MCF 10A (cell line): ENCODE data around the gene SAYSD1. TPM values are rescaled to one million over a fixed set of nuclear protein-coding genes. Genes with fewer than 3 reads are reported as not detected.

Experiments used
- BruUV-seq: library from RNA; stranded (reverse); fragments of 400-500 nt; replicated peaks from 2 replicates; lab custom pipeline; 2021; lab: Mats Ljungman, UMichigan
- CTCF ChIA-PET: fragments of 300-600 bp; sonication (Branson Sonifier 250); formaldehyde crosslinking; extraction: SDS; loops from one replicate; lab custom pipeline; 2021; ENCODE audit warnings: antibody characterized with exemption, inconsistent platforms; lab: Yijun Ruan, JAX
- POLR2A ChIA-PET: fragments of 300-600, 350-650 bp; sonication (Branson Sonifier 250); formaldehyde crosslinking; extraction: SDS; loops from one replicate; lab custom pipeline; 2020; ENCODE audit warnings: antibody characterized with exemption, inconsistent platforms; lab: Yijun Ruan, JAX
- DNase-seq: peaks from one replicate; pipeline ENCODE4 v3.0.0-alpha.2; 2018; ENCODE audit not compliant: unreplicated experiment
- H3K27ac Mint-ChIP-seq: one replicate; pipeline ENCODE4 v1.8.0; 2022; ENCODE audit warnings: mild to moderate bottlenecking, low read depth, mixed read lengths; ENCODE audit not compliant: unreplicated experiment
- H3K27me3 Mint-ChIP-seq: one replicate; pipeline ENCODE4 v1.8.0; 2022; ENCODE audit warnings: mixed read lengths; ENCODE audit not compliant: insufficient read depth, unreplicated experiment
- H3K36me3 Mint-ChIP-seq: one replicate; pipeline ENCODE4 v1.8.0; 2022; ENCODE audit warnings: mild to moderate bottlenecking, moderate library complexity, mixed read lengths; ENCODE audit not compliant: insufficient read depth, unreplicated experiment
- H3K4me1 Mint-ChIP-seq: one replicate; pipeline ENCODE4 v1.8.0; 2022; ENCODE audit warnings: mixed read lengths; ENCODE audit not compliant: insufficient read depth, unreplicated experiment
- H3K4me3 Mint-ChIP-seq: one replicate; pipeline ENCODE4 v1.8.0; 2022; ENCODE audit warnings: mild to moderate bottlenecking, moderate library complexity, mixed read lengths; ENCODE audit not compliant: unreplicated experiment
- H3K9me3 Mint-ChIP-seq: one replicate; pipeline ENCODE4 v1.8.0; 2022; ENCODE audit warnings: mixed read lengths; ENCODE audit not compliant: unreplicated experiment
- CTCF ChIP-seq: fragments of 200-600 bp; IDR thresholded peaks from one replicate; pipeline ENCODE4 v1.8.0; 2022; ENCODE audit warnings: antibody characterized with exemption, mild to moderate bottlenecking; ENCODE audit not compliant: unreplicated experiment
- intact Hi-C: fragments of 100-400 bp; cut with micrococcal nuclease; formaldehyde crosslinking; loops from 2 replicates; pipeline ENCODE4 v1.14.1; 2022
- total RNA-seq: library from RNA; stranded (reverse); gene quantifications from 2 replicates; pipeline ENCODE4 v1.2.3, GENCODE V29; 2022

Gene SAYSD1
- total RNA-seq, 1 experiment from 2014 or later, result 10.9 TPM

GRCh38 chr6:39074486-39074885 is 40.5 kb downstream of the SAYSD1 start:
- H3K4me1 Mint-ChIP-seq, result no peaks in the 10 kb centered on the region
- H3K4me3 Mint-ChIP-seq, result no peak overlapping the region
- TF ChIP-seq CTCF, result no peak
- intact Hi-C loops, result no loop called here
- H3K27me3 Mint-ChIP-seq, result no peaks in the 10 kb centered on the region
- H3K9me3 Mint-ChIP-seq, result no peaks in the 10 kb centered on the region
- BruUV-seq, result no TSS peak
- no peaks in the 10 kb centered on the region for H3K36me3 Mint-ChIP-seq
- no peak for DNase-seq
- POLR2A ChIA-PET, result interaction anchor here (0.7 kb wide), 1 partner anchor 108 kb away, joined by 3 read pairs; no protein-coding TSS in a partner anchor
- H3K27ac Mint-ChIP-seq, result no peak overlapping the region
- CTCF ChIA-PET, result no interaction called here

GRCh38 chr6:39073471-39074355 is 41.3 kb downstream of the SAYSD1 start:
- H3K4me1 Mint-ChIP-seq, result no peaks in the 10 kb centered on the region
- H3K27me3 Mint-ChIP-seq, result no peaks in the 10 kb centered on the region
- no TSS peak for BruUV-seq
- H3K9me3 Mint-ChIP-seq, result no peaks in the 10 kb centered on the region
- intact Hi-C loops, result no loop called here
- ChIA-PET CTCF (interaction anchor here (1.3 kb wide), 1 partner anchor 14 kb away, joined by 4 read pairs; no protein-coding TSS in a partner anchor), POLR2A (no interaction called here)
- no peak for DNase-seq
- H3K36me3 Mint-ChIP-seq, result no peaks in the 10 kb centered on the region
- no peak overlapping the region for H3K4me3 Mint-ChIP-seq
- H3K27ac Mint-ChIP-seq, result no peak overlapping the region
- TF ChIP-seq CTCF, result no peak

- intact Hi-C loops, result no loop called here
- Mint-ChIP-seq H3K36me3 (no peaks in the 10 kb centered on the region), H3K4me1 (no peaks in the 10 kb centered on the region), H3K4me3 (no peak overlapping the region), H3K9me3 (no peaks in the 10 kb centered on the region), H3K27ac (no peak overlapping the region), H3K27me3 (no peaks in the 10 kb centered on the region)
- BruUV-seq, result no TSS peak
- TF ChIP-seq CTCF, result no peak
- ChIA-PET POLR2A (no interaction called here), CTCF (interaction anchor here (1.3 kb wide), 1 partner anchor 13 kb away, joined by 4 read pairs; no protein-coding TSS in a partner anchor)
- DNase-seq, result no peak
Observed at GRCh38 chr6:39072830-39073229, 42.2 kb downstream of the SAYSD1 start.

- POLR2A ChIA-PET, result no interaction called here
- no TSS peak for BruUV-seq
- peaks cover 8% of the 10 kb centered on the region for H3K27me3 Mint-ChIP-seq
- H3K4me1 Mint-ChIP-seq, result no peaks in the 10 kb centered on the region
- CTCF ChIA-PET, result no interaction called here
- no peak overlapping the region for H3K4me3 Mint-ChIP-seq
- no peaks in the 10 kb centered on the region for H3K36me3 Mint-ChIP-seq
- H3K9me3 Mint-ChIP-seq, result no peaks in the 10 kb centered on the region
- no peak overlapping the region for H3K27ac Mint-ChIP-seq
- intact Hi-C loops, result no loop called here
- no peak for DNase-seq
- TF ChIP-seq CTCF, result no peak
Observed at GRCh38 chr6:39068391-39068790, 46.6 kb downstream of the SAYSD1 start.
